K562 (cell line): Measurements from ENCODE around the gene TTC8. TPM values are rescaled to one million over a fixed set of nuclear protein-coding genes. Genes with fewer than 3 reads are reported as not detected.

Experiments
- ATAC-seq: fragments of 200-7000 bp; cut with Tn5 transposase; 3 replicates; pipeline ENCODE4 v1.9.1; 2020; ENCODE audit warnings: moderate library complexity
- BruUV-seq: library from RNA; stranded (reverse); fragments of 400-500 nt; replicated peaks from 2 replicates; lab custom pipeline; 2021; lab: Mats Ljungman, UMichigan
- CTCF ChIA-PET: fragments of 300-600 bp; formaldehyde crosslinking; extraction: SDS; loops from one replicate; lab custom pipeline; 2021; ENCODE audit warnings: low intra/inter-chr PET ratio; lab: Yijun Ruan, JAX
- POLR2A ChIA-PET: fragments of 300-600, 350-650 bp; sonication (Branson Sonifier 250); formaldehyde crosslinking; extraction: SDS; loops from one replicate; lab custom pipeline; 2021; ENCODE audit warnings: antibody characterized with exemption, inconsistent platforms; lab: Yijun Ruan, JAX
- DNase-seq, 4 experiments: peaks; one replicate each; pipeline versions ENCODE4 v3.0.0 to v3.0.0-alpha.2; 2011 to 2018; ENCODE audit warnings: low spot score in 3 of 4, mixed read lengths in 3 of 4; ENCODE audit errors: extremely low read depth in 1 of 4
- FAIRE-seq: peaks from 2 replicates; lab custom pipeline; 2011; peaks lifted over from hg19 to GRCh38; lab: Jason Lieb, UNC
- H2AFZ ChIP-seq: 2 replicates; pipeline ENCODE4 v1.6.0; 2011; ENCODE audit warnings: low read depth, low read length, control low read depth, inconsistent platforms
- H3K27ac ChIP-seq: fragments of 200-600 bp; 3 replicates; pipeline ENCODE4 v1.8.0; 2011; ENCODE audit warnings: low read depth, mild to moderate bottlenecking, control low read depth, inconsistent platforms, low read length, moderate library complexity, mixed read lengths; ENCODE audit errors: extremely low read depth
- H3K27me3 ChIP-seq, 2 experiments: fragments of 300-600 bp in 1 of 2; 2 replicates in 1 of 2; 3 replicates in 1 of 2; pipeline versions ENCODE4 v1.6.0 to v1.8.0; 2011; ENCODE audit warnings: inconsistent platforms in 2 of 2, low read length in 2 of 2, mild to moderate bottlenecking in 1 of 2, mixed read lengths in 1 of 2, moderate library complexity in 1 of 2; ENCODE audit not compliant: control insufficient read depth in 2 of 2, insufficient read depth in 2 of 2
- H3K36me3 ChIP-seq: fragments of 300-600 bp; 3 replicates; pipeline ENCODE4 v1.8.0; 2011; ENCODE audit warnings: mild to moderate bottlenecking, low read length, inconsistent platforms; ENCODE audit not compliant: control insufficient read depth, insufficient read depth
- H3K4me1 ChIP-seq, 2 experiments: fragments of 200-600 bp in 1 of 2; replicated peaks in 1 of 2; 2 replicates in 1 of 2; 3 replicates in 1 of 2; pipeline versions ENCODE4 v1.5.1 to v1.8.0; 2011; ENCODE audit warnings: inconsistent platforms in 2 of 2, low read length in 2 of 2, mild to moderate bottlenecking in 1 of 2, mixed read lengths in 1 of 2, moderate library complexity in 1 of 2; ENCODE audit not compliant: control insufficient read depth in 2 of 2, insufficient read depth in 2 of 2
- H3K4me2 ChIP-seq: 2 replicates; pipeline ENCODE4 v1.6.1; 2011; ENCODE audit warnings: low read length, control low read depth, inconsistent platforms, mixed read lengths; ENCODE audit not compliant: insufficient read depth
- H3K4me3 ChIP-seq: fragments of 200-600 bp; sonication (generic), shearing (Covaris generic); 2 replicates; pipeline ENCODE4 v1.5.1; 2016; ENCODE audit warnings: control low read depth, inconsistent platforms
- H3K79me2 ChIP-seq: fragments of 200-600 bp; 3 replicates; pipeline ENCODE4 v1.8.0; 2011; ENCODE audit warnings: low read length, inconsistent platforms; ENCODE audit not compliant: control insufficient read depth, insufficient read depth
- H3K9ac ChIP-seq, 2 experiments: 2 replicates each; pipeline versions ENCODE4 v1.6.0 to v1.6.1; 2011; ENCODE audit warnings: low read depth in 2 of 2, low read length in 2 of 2, control low read depth in 1 of 2, inconsistent platforms in 1 of 2, mild to moderate bottlenecking in 1 of 2, mixed read lengths in 1 of 2; ENCODE audit not compliant: insufficient read depth in 1 of 2
- H3K9me1 ChIP-seq: one replicate; pipeline ENCODE4 v1.6.0; 2011; ENCODE audit warnings: inconsistent platforms, mild to moderate bottlenecking, low read length, moderate library complexity; ENCODE audit not compliant: control insufficient read depth, insufficient read depth
- H3K9me3 ChIP-seq: replicated peaks from 2 replicates; pipeline ENCODE4 v1.5.1; 2011; ENCODE audit warnings: low read depth, low read length, inconsistent platforms; ENCODE audit not compliant: control insufficient read depth, insufficient read depth
- H4K20me1 ChIP-seq: replicated peaks from 2 replicates; pipeline ENCODE4 v1.6.1; 2011; ENCODE audit warnings: low read length, inconsistent platforms, mixed read lengths; ENCODE audit not compliant: control insufficient read depth, insufficient read depth
- ELF1 ChIP-seq: fragments of 200-800 bp; sonication (Bioruptor generic); IDR thresholded peaks from 2 replicates; pipeline ENCODE4 v1.6.1; 2016; ENCODE audit warnings: missing genetic modification characterization, missing compliant biosample characterization
- HMG20B ChIP-seq: fragments of 250-450 bp; sonication (Bioruptor Pico); IDR thresholded peaks from 2 replicates; pipeline ENCODE4 v1.5.0; 2021; ENCODE audit warnings: mild to moderate bottlenecking
- KLF6 ChIP-seq: fragments of 250-450 bp; sonication (Bioruptor Pico); IDR thresholded peaks from 2 replicates; pipeline ENCODE4 v1.4.0; 2020; ENCODE audit warnings: mild to moderate bottlenecking, moderate library complexity, borderline replicate concordance
- MCM3 ChIP-seq: fragments of 450-650 bp; IDR thresholded peaks from 2 replicates; pipeline ENCODE4 v1.6.1; 2016
- MEF2D ChIP-seq: conservative IDR thresholded peaks from 2 replicates; pipeline ENCODE4 v1.6.1; 2016; ENCODE audit warnings: low read depth, missing genetic modification characterization, missing compliant biosample characterization
- TEAD1 ChIP-seq, 2 experiments: fragments of 450-650 bp in 1 of 2; sonication (generic) in 1 of 2; formaldehyde crosslinking; IDR thresholded peaks; 2 replicates each; pipeline versions ENCODE4 v1.4.0 to v1.8.0; 2020 to 2022; ENCODE audit warnings: mild to moderate bottlenecking in 2 of 2, missing genetic modification reagents in 1 of 2
- U2AF1 ChIP-seq: fragments of 200-400 bp; formaldehyde crosslinking; optimal IDR thresholded peaks from 2 replicates; pipeline ENCODE3; 2017; ENCODE audit warnings: mild to moderate bottlenecking, low read depth, low read length, moderate library complexity
- U2AF2 ChIP-seq: fragments of 200-400 bp; formaldehyde crosslinking; optimal IDR thresholded peaks from 2 replicates; pipeline ENCODE3; 2017; ENCODE audit warnings: low read depth, mild to moderate bottlenecking, low read length
- WGBS: fragments of 100-300 bp; shearing (Covaris generic); methylation state at CpG from one replicate; pipeline ENCODE4 v1.1.6; 2016; ENCODE audit warnings: low coverage, mixed read lengths; ENCODE audit not compliant: insufficient coverage; ENCODE audit errors: missing lambda C conversion rate; 5-methylcytosine and 5-hydroxymethylcytosine counted together
- in situ Hi-C: fragments of 300-500 bp; cut with MboI; formaldehyde crosslinking; loops from 4 replicates; pipeline ENCODE4 v1.15.0; 2018; ENCODE audit warnings: inconsistent platforms, mixed read lengths
- intact Hi-C: fragments of 100-400 bp; cut with micrococcal nuclease; formaldehyde crosslinking; loops from 2 replicates; pipeline ENCODE4 v1.14.2; 2022
- polyA plus RNA-seq, 8 experiments: library from polyadenylated mRNA; depleted of rRNA in 4 of 8; stranded (reverse) in 5 of 8; unstranded in 3 of 8; fragments of >200 nt; fragmentation: Nextera tagmentation in 2 of 8; fragmentation: Illumina TruSeq in 1 of 8; extraction: Ambion mirVana in 2 of 8; extraction: Trizol in 1 of 8; gene quantifications; 2 replicates each; pipeline versions ENCODE4 v1.2.1 to v1.2.3, GENCODE V29; 2011 to 2014; ENCODE audit warnings: inconsistent platforms in 1 of 8, missing spikeins in 1 of 8
- total RNA-seq, 7 experiments: library from RNA; depleted of rRNA in 6 of 7; stranded (reverse); fragments of >200 nt in 6 of 7; fragmentation: Illumina TruSeq in 2 of 7; extraction: Trizol in 2 of 7; gene quantifications; 2 replicates each; pipeline versions ENCODE4 v1.2.1 to v1.2.3, GENCODE V29; 2011 to 2021; ENCODE audit warnings: low replicate concordance in 1 of 7
- TF ChIP-seq, protein P1 (sequence below): fragments of 250-450 bp; sonication (Bioruptor Pico); IDR thresholded peaks from 2 replicates; pipeline ENCODE4 v1.5.0; 2021; ENCODE audit warnings: mild to moderate bottlenecking, moderate library complexity
- TF ChIP-seq, protein P2 (sequence below): sonication (generic); IDR thresholded peaks from 2 replicates; pipeline ENCODE4 v1.6.1; 2016
- TF ChIP-seq, protein P3 (sequence below): fragments of 450-650 bp; IDR thresholded peaks from 2 replicates; pipeline ENCODE4 v1.6.1; 2017; ENCODE audit warnings: antibody characterized with exemption, mild to moderate bottlenecking

Gene TTC8
- total and polyA plus RNA-seq, 9 of the 15 experiments (the other 6 are each of a cell fraction or from before 2014, with no cell fraction given), result 7.3 to 22.7 (median 9.6) TPM

DNA sequence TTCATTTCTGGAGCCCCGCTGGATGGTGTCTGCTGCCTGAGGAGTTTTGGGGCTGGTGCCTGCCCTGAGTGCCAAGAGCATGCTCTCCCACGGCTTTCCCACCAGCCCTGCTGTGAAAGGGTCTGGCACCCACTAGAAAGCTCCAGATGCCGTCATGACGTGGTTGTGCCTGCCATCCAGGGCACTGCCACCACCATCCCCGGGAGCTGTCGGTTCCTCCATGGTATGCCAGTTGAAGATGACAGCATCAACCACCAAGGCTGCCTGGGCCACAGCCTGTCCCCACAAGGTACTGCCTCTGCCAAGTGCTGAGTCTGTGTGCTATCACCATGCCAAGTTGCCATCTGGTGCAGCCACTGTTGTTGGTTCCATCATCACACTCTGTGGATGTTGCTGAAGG, 85.9 kb downstream of the TTC8 start:
- FAIRE-seq, result no peak

More for the DNA sequence above, 85.9 kb downstream of the TTC8 start:
- no peaks in the 10 kb centered on the region for H3K36me3 ChIP-seq
- H3K9me3 ChIP-seq, result no peaks in the 10 kb centered on the region
- ChIA-PET CTCF (no interaction called here), POLR2A (no interaction called here)
- H3K79me2 ChIP-seq, result no peaks in the 10 kb centered on the region
- DNase-seq (no peak), ATAC-seq (no peak)
- WGBS, result 0% methylated on average over 2 of the region's 6 CpGs
- no peak overlapping the region for H2AFZ ChIP-seq
- H3K27ac ChIP-seq, result no peak overlapping the region
- in situ Hi-C loops, result no loop called here
- no peaks in the 10 kb centered on the region for H3K27me3 ChIP-seq
- no peaks in the 10 kb centered on the region for H3K9me1 ChIP-seq
- no peak overlapping the region for H3K4me2 ChIP-seq
- intact Hi-C loops, result no loop called here
- no peaks in the 10 kb centered on the region for H4K20me1 ChIP-seq
- no TSS peak for BruUV-seq
- no peak overlapping the region for H3K4me3 ChIP-seq
- no peak overlapping the region for H3K9ac ChIP-seq
- H3K4me1 ChIP-seq, result no peaks in the 10 kb centered on the region
- TF ChIP-seq MEF2D, result no peak
- TF ChIP-seq, protein P1, sequence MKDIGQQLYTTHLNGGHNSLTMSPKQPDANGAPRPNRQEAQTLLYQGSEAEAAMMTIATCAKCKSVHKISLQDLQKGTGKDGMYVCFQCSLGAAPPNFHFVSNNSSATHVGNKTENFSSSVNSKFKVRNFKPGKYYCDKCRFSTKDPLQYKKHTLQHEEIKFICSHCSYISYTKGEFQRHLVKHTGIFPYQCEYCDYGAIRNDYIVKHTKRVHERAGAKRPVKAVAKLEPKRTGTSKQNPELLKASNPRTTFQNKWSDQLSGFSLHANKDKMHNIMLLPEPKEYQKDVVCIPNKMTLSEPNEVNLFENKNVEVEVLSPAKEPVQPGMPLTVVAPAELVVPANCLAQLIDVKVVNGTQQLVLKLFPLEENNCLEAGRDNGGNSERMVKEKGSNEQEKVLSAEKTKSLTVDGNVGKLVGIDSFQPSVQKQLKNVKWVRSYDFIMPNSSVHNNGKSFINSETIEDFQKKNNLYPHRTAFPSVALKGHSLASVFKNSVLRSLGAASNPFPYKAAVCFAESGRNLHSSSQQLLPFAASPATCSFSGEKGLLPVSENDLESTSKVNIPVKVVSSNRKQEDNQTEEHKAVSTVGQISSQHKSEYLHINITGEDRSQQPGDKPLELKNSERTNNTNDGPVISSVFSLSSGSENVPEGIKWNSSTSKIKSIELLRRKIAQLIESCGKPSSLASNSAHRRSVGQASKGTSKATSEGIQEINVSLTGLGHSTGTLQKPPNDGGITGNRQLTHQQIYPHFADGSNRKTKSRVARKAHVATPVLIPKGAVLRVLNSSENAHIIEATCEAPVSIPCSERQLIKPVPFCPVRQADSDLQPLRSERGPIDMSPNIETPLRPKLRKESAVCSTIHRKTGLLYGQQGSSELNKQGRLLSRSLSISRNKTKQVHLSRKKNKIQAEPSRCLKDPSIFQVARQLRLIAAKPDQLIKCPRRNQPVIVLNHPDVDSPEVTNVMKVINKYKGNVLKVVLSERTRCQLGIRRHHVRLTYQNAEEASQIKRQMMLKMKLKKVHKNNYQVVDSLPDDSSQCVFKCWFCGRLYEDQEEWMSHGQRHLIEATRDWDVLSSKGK (CRISPR knock-in tag), result no peak
- no peak for TF ChIP-seq MCM3
- no peak for TF ChIP-seq KLF6
- TF ChIP-seq, protein P2, sequence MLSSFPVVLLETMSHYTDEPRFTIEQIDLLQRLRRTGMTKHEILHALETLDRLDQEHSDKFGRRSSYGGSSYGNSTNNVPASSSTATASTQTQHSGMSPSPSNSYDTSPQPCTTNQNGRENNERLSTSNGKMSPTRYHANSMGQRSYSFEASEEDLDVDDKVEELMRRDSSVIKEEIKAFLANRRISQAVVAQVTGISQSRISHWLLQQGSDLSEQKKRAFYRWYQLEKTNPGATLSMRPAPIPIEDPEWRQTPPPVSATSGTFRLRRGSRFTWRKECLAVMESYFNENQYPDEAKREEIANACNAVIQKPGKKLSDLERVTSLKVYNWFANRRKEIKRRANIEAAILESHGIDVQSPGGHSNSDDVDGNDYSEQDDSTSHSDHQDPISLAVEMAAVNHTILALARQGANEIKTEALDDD, result no peak
- TF ChIP-seq, protein P3, sequence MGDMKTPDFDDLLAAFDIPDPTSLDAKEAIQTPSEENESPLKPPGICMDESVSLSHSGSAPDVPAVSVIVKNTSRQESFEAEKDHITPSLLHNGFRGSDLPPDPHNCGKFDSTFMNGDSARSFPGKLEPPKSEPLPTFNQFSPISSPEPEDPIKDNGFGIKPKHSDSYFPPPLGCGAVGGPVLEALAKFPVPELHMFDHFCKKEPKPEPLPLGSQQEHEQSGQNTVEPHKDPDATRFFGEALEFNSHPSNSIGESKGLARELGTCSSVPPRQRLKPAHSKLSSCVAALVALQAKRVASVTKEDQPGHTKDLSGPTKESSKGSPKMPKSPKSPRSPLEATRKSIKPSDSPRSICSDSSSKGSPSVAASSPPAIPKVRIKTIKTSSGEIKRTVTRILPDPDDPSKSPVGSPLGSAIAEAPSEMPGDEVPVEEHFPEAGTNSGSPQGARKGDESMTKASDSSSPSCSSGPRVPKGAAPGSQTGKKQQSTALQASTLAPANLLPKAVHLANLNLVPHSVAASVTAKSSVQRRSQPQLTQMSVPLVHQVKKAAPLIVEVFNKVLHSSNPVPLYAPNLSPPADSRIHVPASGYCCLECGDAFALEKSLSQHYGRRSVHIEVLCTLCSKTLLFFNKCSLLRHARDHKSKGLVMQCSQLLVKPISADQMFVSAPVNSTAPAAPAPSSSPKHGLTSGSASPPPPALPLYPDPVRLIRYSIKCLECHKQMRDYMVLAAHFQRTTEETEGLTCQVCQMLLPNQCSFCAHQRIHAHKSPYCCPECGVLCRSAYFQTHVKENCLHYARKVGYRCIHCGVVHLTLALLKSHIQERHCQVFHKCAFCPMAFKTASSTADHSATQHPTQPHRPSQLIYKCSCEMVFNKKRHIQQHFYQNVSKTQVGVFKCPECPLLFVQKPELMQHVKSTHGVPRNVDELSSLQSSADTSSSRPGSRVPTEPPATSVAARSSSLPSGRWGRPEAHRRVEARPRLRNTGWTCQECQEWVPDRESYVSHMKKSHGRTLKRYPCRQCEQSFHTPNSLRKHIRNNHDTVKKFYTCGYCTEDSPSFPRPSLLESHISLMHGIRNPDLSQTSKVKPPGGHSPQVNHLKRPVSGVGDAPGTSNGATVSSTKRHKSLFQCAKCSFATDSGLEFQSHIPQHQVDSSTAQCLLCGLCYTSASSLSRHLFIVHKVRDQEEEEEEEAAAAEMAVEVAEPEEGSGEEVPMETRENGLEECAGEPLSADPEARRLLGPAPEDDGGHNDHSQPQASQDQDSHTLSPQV, result no peak
- TF ChIP-seq ELF1 (tag), result no peak
- TF ChIP-seq U2AF1, result no peak
- TF ChIP-seq HMG20B (CRISPR knock-in tag), result no peak
- TF ChIP-seq TEAD1 (CRISPR knock-in tag; IDR thresholded peaks at IDR 0.05), result no peak
- no peak for TF ChIP-seq U2AF2
